Sigmoid colon (tissue), 3 donors: ENCODE data around the gene WIPF3.

Experiments
- CTCF ChIP-seq, 4 experiments: fragments of 450-650 bp in 3 of 4; fragments of 200-600 bp in 1 of 4; IDR thresholded peaks; one replicate each; pipeline ENCODE4 v1.5.1; 2016 to 2019; ENCODE audit warnings: antibody characterized with exemption in 4 of 4, mild to moderate bottlenecking in 3 of 4, moderate library complexity in 2 of 4
- POLR2A ChIP-seq, 2 donors: fragments of 450-650 bp; IDR thresholded peaks; one replicate each; pipeline ENCODE4 v1.6.1; 2016; ENCODE audit warnings: antibody characterized with exemption in 2 of 2, mild to moderate bottlenecking in 2 of 2, moderate library complexity in 2 of 2

- no peak for TF ChIP-seq CTCF (IDR thresholded peaks at IDR 0.05)
- TF ChIP-seq POLR2A (IDR thresholded peaks at IDR 0.05) = no peak
Observed at GRCh38 chr7:29795696-29796580, 10.4 kb upstream of the WIPF3 start.
